Astrocyte (in vitro differentiated cells and primary cell): Measurements from ENCODE around the gene ENPEP.

Experiments used
- CTCF ChIP-seq: IDR thresholded peaks from 2 replicates; pipeline ENCODE4 v1.5.1; 2011; ENCODE audit warnings: low read depth, mild to moderate bottlenecking, inconsistent platforms, low read length, moderate library complexity; ENCODE audit not compliant: insufficient read depth
- EZH2 ChIP-seq: IDR thresholded peaks from 2 replicates; pipeline ENCODE4 v1.6.1; 2012; ENCODE audit warnings: mild to moderate bottlenecking, low read length, inconsistent platforms; ENCODE audit not compliant: insufficient read depth

- TF ChIP-seq CTCF (no peak), EZH2 (no peak)
Measured at GRCh38 chr4:110483516-110483915, 7.6 kb downstream of the ENPEP start.
